ENCODE results near the gene CD248.

CD248 gene

GRCh38 chr11:66268952-66269905 lies 47.6 kb downstream of the CD248 start:
- no peak for DNase-seq

GRCh38 chr11:66268244-66268951 lies 48.4 kb downstream of the CD248 start, which contains the start of gene RAB1B:
Gene RAB1B (plus strand): TSS chr11:66268639. CDS start chr11:66268680, 41 bp downstream.
- peak; percentile 99 for DNase-seq

- peak; percentile 83 for DNase-seq
Measured at GRCh38 chr11:66267379-66268243, 49.2 kb downstream of the CD248 start.

GRCh38 chr11:66267039-66267378 lies 49.8 kb downstream of the CD248 start:
- no peak for DNase-seq

GRCh38 chr11:66266378-66267038 lies 50.3 kb downstream of the CD248 start:
- DNase-seq: no peak

GRCh38 chr11:66265531-66266377 lies 51.1 kb downstream of the CD248 start:
- no peak for DNase-seq

- DNase-seq: no peak
Measured at GRCh38 chr11:66264914-66265313, 51.9 kb downstream of the CD248 start.

All from NCI-H1436 (cell line).